Stimulated activated naive CD8-positive, alpha-beta T cell treated with anti-CD3 and anti-CD28 coated beads, Interleukin-15, amount 100 ng/mL, for 72 hours (primary cell): ENCODE results near the gene SORBS1.

Experiments
- ATAC-seq: fragments of 150-1000 bp; cut with Tn5 transposase; 2 replicates; pipeline ENCODE4 v1.10.0; 2021; ENCODE audit warnings: mild to moderate bottlenecking, moderate library complexity
- DNase-seq, 2 donors: peaks; one replicate each; pipeline ENCODE4 v3.0.0; 2021 to 2022
- H3K27ac Mint-ChIP-seq, 2 donors: one replicate each; pipeline ENCODE4 v1.8.0; 2022; ENCODE audit warnings: mild to moderate bottlenecking in 2 of 2, mixed read lengths in 2 of 2, moderate library complexity in 2 of 2
- H3K27me3 Mint-ChIP-seq: one replicate; pipeline ENCODE4 v1.8.0; 2022; ENCODE audit warnings: mixed read lengths
- H3K4me1 Mint-ChIP-seq: one replicate; pipeline ENCODE4 v1.8.0; 2022; ENCODE audit warnings: mild to moderate bottlenecking, mixed read lengths
- H3K4me3 Mint-ChIP-seq, 2 donors: one replicate each; pipeline ENCODE4 v1.8.0; 2022; ENCODE audit warnings: mild to moderate bottlenecking in 2 of 2, mixed read lengths in 2 of 2, moderate library complexity in 1 of 2
- H3K9me3 Mint-ChIP-seq, 2 donors: one replicate each; pipeline ENCODE4 v1.8.0; 2022; ENCODE audit warnings: mixed read lengths in 2 of 2

Gene SORBS1

DNA sequence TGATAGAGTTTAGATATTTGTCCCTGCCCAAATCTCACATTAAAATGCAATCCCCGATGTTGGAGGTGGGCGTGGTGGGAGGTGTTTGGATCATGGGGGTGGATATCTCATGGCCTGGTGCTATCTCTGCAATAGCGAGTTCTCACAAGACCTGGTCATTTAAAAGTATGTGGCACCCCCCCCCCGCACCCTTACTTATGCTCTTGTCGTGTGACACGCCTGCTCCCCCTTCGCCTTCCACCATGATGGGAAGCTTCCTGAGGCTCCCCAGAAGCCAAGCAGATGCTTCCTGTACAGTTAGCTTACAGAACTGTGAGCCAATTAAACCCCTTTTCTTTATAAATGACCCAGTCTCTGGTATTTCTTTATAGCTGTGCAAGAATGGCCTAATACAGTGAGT, 118.8 kb downstream of the SORBS1 start:
- no peak for ATAC-seq
- no peak overlapping the region for H3K4me3 Mint-ChIP-seq
- H3K9me3 Mint-ChIP-seq, result no peaks in the 10 kb centered on the region

DNA sequence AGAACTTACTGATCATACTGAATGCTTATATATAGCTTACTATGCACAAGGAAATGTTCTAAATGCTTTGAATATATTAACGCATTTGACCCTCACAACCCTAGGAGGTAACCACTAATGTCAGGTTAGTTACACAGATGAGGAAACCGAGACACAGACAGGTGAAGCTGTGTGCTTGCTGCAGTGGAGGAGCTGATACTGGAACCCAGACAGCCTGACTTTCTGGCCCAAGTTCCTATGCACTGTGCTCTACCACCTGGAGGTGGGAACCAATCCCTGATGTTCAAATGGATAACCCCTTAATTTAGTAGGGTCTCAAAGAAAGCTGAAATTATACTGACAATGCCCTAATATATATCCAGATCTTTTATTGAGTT, 119.6 kb downstream of the SORBS1 start:
- Mint-ChIP-seq H3K4me3 (no peak overlapping the region), H3K4me1 (peaks cover 14% of the 10 kb centered on the region), H3K27me3 (peaks cover 28% of the 10 kb centered on the region), H3K27ac (no peak overlapping the region), H3K9me3 (no peaks in the 10 kb centered on the region)
- ATAC-seq (no peak), DNase-seq (no peak)

More for the DNA sequence above, 118.8 kb downstream of the SORBS1 start:
- H3K4me1 Mint-ChIP-seq, result peaks cover 14% of the 10 kb centered on the region
- DNase-seq, result no peak
- peaks cover 31% of the 10 kb centered on the region for H3K27me3 Mint-ChIP-seq
- H3K27ac Mint-ChIP-seq, result no peak overlapping the region

DNA sequence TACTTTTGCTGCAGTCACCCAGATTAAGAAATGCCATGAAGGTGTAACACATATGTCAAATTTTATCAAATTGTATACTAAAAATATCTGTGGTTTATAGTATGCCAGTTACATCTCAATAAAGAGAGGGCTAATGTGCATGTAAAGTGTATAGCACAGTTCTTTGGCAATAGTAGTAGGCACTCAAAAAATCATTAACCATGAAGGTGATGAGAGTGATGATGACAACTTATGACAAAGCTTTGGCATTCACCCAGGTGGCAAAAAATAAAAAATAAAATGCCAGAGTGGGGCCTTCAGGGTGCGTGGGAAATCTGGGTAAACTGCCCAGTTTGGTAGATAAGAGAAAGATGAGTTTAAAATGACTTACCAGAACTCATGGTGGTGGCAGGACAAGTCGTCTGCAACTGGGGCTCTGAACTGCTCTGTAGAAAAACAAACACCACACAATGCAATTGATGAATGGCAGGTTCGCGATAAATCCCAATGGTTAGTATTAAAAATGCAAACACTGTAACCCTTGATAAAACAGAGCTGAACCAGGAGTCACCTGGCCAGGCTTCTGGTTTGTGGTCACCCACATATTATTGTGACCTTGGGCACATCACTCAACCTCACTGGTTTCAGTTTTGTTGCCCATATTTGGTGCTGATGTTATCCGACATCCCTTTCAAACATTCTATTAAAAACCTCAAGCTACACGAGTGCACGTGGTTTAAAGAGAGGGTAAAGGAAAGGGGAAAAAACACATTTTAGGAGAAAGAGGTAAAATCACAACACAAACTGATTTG, 120.2 kb downstream of the SORBS1 start:
- ATAC-seq, result peak; percentile 81

DNA sequence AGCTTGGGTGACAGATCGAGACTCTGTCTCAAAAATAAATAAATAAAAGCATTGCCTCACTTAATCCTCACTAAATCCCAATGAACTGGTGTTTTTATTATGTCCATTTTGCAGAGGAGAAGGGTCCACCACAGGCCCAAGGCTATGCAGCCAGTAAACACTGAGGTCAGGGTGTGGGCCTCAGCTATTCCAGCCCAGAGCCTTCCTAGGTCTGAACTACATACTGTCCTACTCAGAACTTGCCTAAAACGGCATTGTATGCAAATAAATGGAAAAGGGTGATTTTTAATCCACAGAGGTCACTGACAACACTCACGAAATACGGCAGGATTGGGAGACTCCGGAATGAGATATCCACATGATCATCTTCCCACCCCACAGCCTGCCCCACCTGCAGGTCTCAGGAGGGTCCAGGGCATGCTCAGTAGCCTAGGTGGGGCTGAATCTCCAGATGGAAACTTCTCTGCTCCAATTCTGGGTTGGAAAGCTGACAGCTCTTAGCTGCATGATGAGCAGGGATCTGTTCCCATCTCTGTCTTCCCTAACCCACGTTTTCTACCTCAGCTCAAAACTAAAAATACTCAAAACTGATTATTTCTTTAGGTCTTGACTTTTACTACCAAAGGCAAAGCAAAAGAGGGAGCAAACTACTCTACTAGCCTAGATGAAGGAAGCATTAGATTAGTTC, 121.0 kb downstream of the SORBS1 start:
- no peak overlapping the region for H3K27ac Mint-ChIP-seq
- no peak for DNase-seq
- H3K27me3 Mint-ChIP-seq, result peaks cover 14% of the 10 kb centered on the region
- no peaks in the 10 kb centered on the region for H3K9me3 Mint-ChIP-seq
- H3K4me1 Mint-ChIP-seq, result peaks cover 9% of the 10 kb centered on the region
- no peak for ATAC-seq
- H3K4me3 Mint-ChIP-seq, result no peak overlapping the region

More for the DNA sequence above, 120.2 kb downstream of the SORBS1 start:
- Mint-ChIP-seq H3K9me3 (no peaks in the 10 kb centered on the region), H3K4me1 (peaks cover 11% of the 10 kb centered on the region), H3K27ac (no peak overlapping the region), H3K4me3 (no peak overlapping the region), H3K27me3 (peaks cover 22% of the 10 kb centered on the region)
- DNase-seq, result peak; percentile 15 to 26

DNA sequence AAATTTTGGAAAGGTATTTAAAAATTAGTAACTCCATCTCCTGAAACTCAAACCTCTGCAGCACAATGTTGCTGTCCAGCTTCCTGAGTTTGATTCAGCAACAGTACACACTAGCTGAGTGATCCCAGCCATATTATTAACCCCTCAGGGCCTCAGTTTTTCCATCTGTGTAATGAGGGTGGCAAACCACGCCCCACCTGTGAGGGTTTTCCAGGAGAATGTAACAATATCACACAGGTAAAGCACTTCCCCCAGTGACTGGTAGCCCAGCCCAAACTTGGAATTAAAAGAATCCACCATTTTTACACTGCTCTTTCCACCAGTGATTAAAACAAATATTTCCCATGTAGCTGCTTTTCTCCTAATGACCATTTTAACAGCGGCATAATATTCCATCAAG, 122.4 kb downstream of the SORBS1 start:
- Mint-ChIP-seq H3K9me3 (no peaks in the 10 kb centered on the region), H3K27me3 (peaks cover 11% of the 10 kb centered on the region), H3K27ac (peak overlapping the region in 1 of 2 donors; percentile 27), H3K4me1 (peaks cover 9% of the 10 kb centered on the region), H3K4me3 (no peak overlapping the region)
- DNase-seq (no peak), ATAC-seq (no peak)

DNA sequence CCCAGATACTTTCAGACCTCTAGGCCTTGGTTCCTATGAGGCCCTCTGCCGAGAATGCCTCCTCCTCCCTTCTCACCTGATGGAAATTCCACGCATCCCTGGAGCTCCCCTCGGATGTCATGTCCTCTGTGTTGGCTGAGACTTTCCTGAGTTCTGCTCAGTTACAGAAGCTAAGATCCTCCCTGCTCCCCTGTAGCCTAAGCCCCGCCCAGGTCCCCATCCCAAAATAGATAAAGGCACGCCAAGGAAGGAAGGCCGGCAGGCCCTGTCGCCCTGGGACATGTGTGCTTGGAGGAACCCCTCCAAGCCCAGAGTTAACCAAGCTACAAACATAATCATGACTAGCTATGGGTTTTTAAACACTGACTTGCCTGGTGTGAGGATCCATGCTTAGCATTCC, 123.5 kb downstream of the SORBS1 start:
- ATAC-seq (no peak), DNase-seq (no peak)
- peaks cover 9% of the 10 kb centered on the region for H3K4me1 Mint-ChIP-seq
- H3K4me3 Mint-ChIP-seq, result no peak overlapping the region
- H3K27me3 Mint-ChIP-seq, result peaks cover 2% of the 10 kb centered on the region
- H3K9me3 Mint-ChIP-seq, result no peaks in the 10 kb centered on the region
- H3K27ac Mint-ChIP-seq, result no peak overlapping the region

DNA sequence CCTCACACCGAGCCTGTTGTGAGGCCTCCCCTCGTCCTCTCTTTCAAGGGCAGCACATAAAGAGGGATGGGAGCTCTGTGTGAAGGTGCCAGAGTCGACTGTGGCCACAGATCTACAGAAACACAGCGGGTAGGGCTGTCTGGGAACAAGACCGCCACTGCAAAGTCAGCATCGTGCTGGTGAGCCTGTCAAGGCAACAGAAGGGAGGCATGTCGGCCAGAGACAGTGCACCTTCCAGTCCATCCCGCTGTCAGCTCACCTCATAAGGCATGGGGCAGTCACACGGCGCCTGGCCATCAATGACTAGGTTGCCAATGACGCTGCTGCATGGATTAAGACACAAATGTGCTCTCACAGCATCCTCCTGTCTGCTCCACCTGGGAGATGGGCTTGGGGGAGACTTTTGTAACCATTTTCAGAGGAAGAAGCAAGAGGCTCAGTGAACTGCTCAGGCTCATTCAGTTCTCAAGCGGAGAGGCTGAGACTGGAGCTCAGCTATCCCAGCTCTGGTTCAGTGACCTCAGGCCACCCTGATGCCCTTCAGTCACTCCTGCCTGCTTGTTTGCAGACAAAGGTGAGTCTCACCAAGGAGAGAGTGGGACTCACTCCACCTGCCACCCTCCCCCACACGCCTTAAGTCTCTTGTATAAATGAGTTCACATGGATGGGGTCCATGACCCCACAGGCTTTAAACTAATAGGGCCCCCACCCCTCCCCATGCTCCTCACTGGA, 125.5 kb downstream of the SORBS1 start:
- no peak for DNase-seq
- Mint-ChIP-seq H3K4me3 (no peak overlapping the region), H3K27me3 (no peaks in the 10 kb centered on the region), H3K9me3 (no peaks in the 10 kb centered on the region), H3K4me1 (peaks cover under 1% of the 10 kb centered on the region), H3K27ac (peak overlapping the region in 1 of 2 donors; percentile 7)
- ATAC-seq, result no peak

DNA sequence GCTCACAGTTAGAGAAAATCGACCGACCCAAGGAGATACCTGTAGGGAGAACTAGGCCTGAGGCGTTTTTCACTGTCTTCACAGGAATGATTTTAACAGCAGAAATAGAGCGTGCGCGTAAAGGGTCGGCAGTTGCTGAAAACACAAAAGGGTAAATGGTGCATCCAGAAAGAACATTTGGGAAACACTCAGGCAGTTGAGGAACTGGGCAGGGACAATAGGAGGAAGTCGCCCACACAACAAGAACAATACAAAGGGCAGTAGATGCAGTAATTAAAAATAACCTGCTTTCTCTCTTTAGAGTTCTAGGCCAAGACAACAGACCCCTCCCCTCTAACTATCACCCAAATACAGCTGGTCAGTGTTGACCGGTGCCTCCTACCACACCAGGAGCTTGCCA, 126.6 kb downstream of the SORBS1 start:
- Mint-ChIP-seq H3K9me3 (no peaks in the 10 kb centered on the region), H3K4me3 (no peak overlapping the region), H3K4me1 (no peaks in the 10 kb centered on the region), H3K27me3 (no peaks in the 10 kb centered on the region), H3K27ac (no peak overlapping the region)
- DNase-seq (no peak), ATAC-seq (no peak)

DNA sequence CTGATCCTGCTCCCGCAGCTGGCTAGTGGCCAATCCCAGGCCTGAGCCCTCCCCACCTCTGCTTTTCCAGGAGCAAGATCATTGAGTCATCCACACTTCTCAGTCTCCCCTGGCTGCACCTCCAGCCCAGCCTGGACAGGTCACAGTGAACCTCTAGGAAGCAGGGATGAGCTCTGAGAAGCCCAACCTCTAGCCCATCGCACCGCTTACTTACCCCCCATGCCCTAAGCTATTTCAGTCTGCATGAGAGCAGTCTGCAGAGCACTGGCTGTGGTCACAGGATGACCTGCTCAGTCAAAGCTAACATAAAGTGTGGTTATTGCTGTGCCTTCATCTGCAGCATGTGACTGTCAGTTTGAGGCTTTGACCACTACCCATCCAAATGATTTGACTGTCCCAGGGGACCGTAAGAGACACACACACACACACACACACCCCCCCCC, 129.2 kb downstream of the SORBS1 start:
- no peak overlapping the region for H3K27ac Mint-ChIP-seq

DNA sequence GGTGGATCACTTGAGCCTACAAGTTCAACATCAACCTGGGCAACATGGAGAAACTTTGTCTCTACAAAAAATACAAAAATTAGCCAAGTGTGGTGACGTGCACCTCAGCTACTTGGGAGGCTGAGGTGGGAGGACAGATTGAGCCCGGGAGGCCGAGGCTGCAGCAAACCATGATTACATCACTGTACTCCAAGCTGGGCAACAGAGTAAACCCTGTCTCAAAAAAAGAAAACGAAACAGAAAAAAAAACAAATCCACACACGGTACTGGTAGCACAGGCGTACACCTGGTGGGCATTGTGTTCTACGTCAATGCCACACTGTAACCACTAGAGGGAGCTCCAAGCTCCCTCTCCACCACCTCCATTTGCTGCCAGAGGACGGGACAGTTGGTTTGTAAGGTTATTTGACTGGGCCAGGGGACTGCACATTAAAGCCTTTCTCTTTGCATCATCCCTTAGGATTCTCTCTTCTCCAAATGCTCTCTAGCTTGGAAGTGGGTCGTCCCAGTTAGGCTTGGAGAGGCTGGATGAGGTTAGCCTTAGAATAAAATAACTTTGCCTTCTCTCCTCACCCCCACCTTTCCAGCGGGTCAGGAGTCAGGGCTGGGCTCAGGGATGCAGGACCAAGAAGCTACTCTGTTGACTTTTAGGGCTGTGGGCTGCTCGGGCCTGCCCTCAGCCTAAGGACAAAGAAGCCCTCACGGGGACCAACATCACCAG, 130.8 kb downstream of the SORBS1 start:
- ATAC-seq (peak; percentile 82), DNase-seq (peak; percentile 41 to 46)
- Mint-ChIP-seq H3K9me3 (no peaks in the 10 kb centered on the region), H3K27ac (no peak overlapping the region), H3K27me3 (no peaks in the 10 kb centered on the region), H3K4me3 (no peak overlapping the region), H3K4me1 (no peaks in the 10 kb centered on the region)

More for the DNA sequence above, 129.2 kb downstream of the SORBS1 start:
- DNase-seq (no peak), ATAC-seq (peak; percentile 11)
- Mint-ChIP-seq H3K4me3 (no peak overlapping the region), H3K27me3 (no peaks in the 10 kb centered on the region), H3K4me1 (no peaks in the 10 kb centered on the region), H3K9me3 (no peaks in the 10 kb centered on the region)

DNA sequence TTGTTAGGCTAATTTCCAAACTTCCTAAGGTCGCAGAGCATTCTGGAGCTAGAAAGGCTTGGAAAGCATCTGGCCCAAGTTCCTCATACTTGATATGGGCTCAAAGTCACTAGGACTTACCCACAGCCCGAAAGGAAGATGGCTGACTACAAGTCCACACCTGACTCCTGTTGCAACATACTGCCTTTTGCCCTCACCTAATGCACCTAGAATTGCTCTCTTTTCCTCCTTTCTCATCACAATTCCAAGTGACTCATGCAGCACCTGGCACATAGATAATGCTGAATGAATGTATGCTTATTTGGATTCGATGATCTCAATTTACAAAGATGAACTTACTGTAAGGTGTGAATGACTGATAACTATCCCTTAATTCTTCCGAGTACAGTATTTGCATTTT, 131.5 kb downstream of the SORBS1 start:
- no peak for DNase-seq
- no peak overlapping the region for H3K27ac Mint-ChIP-seq
- no peaks in the 10 kb centered on the region for H3K9me3 Mint-ChIP-seq
- no peaks in the 10 kb centered on the region for H3K4me1 Mint-ChIP-seq
- no peak overlapping the region for H3K4me3 Mint-ChIP-seq
- no peak for ATAC-seq
- H3K27me3 Mint-ChIP-seq, result no peaks in the 10 kb centered on the region

DNA sequence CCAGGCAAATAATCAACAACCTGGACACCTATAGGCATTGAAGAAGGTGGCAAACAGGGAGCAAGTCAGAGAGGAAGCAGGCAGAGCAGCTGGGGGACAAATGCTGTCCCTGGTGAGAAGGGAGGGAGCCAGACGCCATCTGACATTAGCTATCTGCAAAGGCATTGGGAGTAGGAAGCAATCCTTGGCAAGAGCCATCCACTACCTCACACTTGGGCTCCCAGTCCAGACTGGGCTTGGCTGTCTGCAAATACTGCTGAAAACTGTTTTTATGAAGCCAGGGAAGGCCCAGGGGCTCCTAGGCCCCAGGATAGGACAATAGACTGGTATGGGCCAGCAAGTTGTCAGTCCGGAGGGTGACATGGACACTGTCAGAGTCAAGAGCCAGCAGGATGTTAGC, 132.5 kb downstream of the SORBS1 start:
- H3K4me1 Mint-ChIP-seq, result no peaks in the 10 kb centered on the region

DNA sequence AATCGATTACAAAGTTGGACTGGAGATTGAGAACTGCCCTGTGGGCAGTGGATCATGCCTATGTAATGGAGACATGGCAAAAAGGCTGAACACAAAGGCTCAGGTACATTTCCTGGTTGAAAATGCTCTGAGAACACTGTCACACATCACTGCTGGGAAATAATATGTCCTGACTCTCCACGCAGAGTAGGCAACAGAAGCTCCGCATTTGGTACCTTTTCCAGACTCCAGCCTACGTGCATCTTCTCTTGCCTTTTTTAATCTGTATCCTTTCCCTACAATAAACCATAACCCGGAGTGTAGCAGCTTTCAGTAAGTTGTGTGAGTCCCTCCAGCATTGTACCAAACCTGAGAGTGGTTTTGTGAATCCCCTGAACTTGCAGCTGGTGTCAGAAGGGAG, 134.7 kb downstream of the SORBS1 start:
- no peaks in the 10 kb centered on the region for H3K9me3 Mint-ChIP-seq
- H3K27ac Mint-ChIP-seq, result no peak overlapping the region
- no peaks in the 10 kb centered on the region for H3K4me1 Mint-ChIP-seq
- no peak for ATAC-seq
- H3K4me3 Mint-ChIP-seq, result no peak overlapping the region
- no peak for DNase-seq
- no peaks in the 10 kb centered on the region for H3K27me3 Mint-ChIP-seq

More for the DNA sequence above, 132.5 kb downstream of the SORBS1 start:
- no peaks in the 10 kb centered on the region for H3K27me3 Mint-ChIP-seq
- DNase-seq, result no peak
- H3K9me3 Mint-ChIP-seq, result no peaks in the 10 kb centered on the region
- ATAC-seq, result no peak
- no peak overlapping the region for H3K27ac Mint-ChIP-seq
- no peak overlapping the region for H3K4me3 Mint-ChIP-seq

DNA sequence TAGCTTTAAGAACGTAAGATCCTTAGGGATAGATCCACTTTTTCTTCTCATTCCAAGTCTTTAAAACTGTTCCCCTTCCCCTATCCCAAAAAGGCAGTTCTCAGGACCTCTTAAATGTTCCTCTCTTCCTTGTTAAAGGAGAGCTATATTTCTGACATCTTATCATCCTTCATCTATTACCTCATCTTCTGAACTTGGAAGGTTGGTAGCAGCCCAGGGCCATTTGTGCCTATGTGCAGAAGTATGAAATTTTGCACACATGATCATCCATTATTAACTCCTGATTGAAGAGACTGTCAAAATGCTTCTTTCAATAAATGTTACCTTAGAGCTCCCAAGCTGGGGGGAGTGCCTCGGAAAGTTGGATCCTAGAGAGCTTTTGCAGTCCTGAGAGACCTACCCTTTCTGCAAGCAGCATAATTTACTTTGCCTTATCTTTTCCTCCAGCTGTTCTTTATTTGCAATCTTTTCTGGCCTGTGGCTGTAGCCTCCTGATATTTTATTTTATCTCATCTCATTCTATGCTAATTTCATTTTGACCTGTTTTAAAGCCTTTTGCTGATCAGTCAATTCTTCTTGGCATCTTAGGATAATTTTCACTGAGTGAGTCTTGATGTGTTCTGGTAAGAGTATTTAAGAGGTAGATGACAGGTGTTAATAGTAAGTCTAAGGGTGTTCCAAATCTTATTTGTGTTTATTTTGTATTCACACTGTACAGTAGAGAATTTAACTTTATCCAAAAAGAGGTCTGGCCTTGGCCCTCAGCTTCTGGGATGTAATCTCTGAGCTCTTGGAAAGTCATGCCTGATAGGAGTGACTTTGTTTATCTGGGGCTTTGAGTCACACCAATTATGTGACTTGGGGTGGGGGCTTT, 135.3 kb downstream of the SORBS1 start:
- Mint-ChIP-seq H3K4me3 (no peak overlapping the region), H3K27ac (peak overlapping the region in 1 of 2 donors; percentile 47), H3K9me3 (no peaks in the 10 kb centered on the region), H3K4me1 (no peaks in the 10 kb centered on the region), H3K27me3 (no peaks in the 10 kb centered on the region)
- ATAC-seq, result no peak
- DNase-seq, result no peak
